ENCODE data around the gene ABLIM3. TPM values are rescaled to one million over a fixed set of nuclear protein-coding genes. Genes with fewer than 3 reads are reported as not detected.
"Not testable (repeated sequence)": the region's sequence is repeated elsewhere in the genome, so short reads cannot be mapped to it uniquely, and the experiment has no call there.

ABLIM3 gene
- polyA plus RNA-seq, 4 donors: 0.94 to 1.4 (median 1.2) TPM

- DNase-seq (ENCODE audit: low read depth in 4 of 4, low spot score in 2 of 4): no peak
Measured at GRCh38 chr5:149185067-149185466, 43.8 kb downstream of the ABLIM3 start.

DNA sequence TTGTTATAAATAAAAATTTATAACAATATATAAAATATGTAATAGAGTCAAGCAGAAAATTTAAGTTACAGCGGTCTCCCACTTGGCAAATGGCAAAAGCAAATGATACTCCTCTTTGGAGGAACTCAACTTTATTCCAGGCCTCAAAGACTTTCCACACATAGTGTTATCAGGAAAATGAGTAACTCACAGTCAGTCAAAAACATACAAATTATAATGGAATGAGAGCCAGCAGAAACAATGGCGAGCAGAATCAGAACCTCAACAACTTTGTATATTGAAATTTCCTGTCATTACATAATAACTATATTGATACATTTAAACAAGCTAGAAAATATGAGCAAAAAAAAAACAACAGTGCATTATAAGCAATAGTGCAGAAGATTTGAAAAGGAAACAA, 45.2 kb downstream of the ABLIM3 start:
- DNase-seq (ENCODE audit: low read depth in 4 of 4, low spot score in 2 of 4): no peak

GRCh38 chr5:149187617-149188016, 46.3 kb downstream of the ABLIM3 start:
- DNase-seq (ENCODE audit: low read depth in 4 of 4, low spot score in 2 of 4): not testable (repeated sequence)

- DNase-seq (ENCODE audit: low read depth in 4 of 4, low spot score in 2 of 4): no peak
Measured at GRCh38 chr5:149188383-149188782, 47.1 kb downstream of the ABLIM3 start.

GRCh38 chr5:149195337-149195887, 54.1 kb downstream of the ABLIM3 start:
- DNase-seq (ENCODE audit: low read depth in 4 of 4, low spot score in 2 of 4): no peak

DNA sequence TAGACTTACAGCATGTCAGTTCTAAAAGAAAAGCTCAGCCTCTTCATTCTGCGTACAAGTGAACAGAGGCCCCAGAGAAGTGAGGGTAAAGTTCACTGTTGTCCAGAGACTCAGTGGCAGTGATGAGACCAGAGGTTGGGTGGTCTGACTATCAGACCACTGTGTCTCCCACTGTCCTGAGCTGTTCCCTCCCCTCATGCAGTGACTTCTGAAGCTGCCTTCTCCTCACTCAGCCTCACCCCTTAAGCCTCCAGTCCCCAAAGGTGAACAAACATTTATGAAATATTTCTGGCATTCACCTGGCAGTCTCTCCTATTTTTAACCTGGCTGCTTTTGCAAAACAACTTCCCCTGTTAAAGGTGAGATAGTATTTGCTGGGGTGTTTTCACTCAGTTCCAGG, 54.7 kb downstream of the ABLIM3 start:
- no peak for DNase-seq (ENCODE audit: low read depth in 4 of 4, low spot score in 2 of 4)

- no peak for DNase-seq (ENCODE audit: low read depth in 4 of 4, low spot score in 2 of 4)
Measured at GRCh38 chr5:149198148-149198547, 56.9 kb downstream of the ABLIM3 start.

DNA sequence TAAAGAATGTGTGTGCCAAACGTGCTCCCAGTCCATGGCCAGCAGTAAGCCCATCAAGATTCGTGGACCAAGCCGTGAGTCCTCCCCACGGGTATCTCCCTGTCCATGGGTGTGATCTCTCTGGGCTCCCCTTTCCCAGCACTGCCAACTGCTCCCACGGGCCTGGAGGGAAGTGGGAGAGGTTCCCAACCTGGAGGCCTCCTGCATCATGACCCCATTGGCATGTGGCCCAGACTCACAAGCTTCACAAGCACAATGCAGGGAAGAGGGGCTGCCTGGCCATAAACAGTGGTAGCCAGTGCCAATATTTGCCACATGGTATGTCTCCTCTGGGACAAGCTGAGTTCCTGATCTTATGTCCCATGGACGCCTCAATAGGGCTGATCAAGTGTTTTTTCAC, 59.1 kb downstream of the ABLIM3 start:
- DNase-seq (ENCODE audit: low read depth in 4 of 4, low spot score in 2 of 4): no peak

DNA sequence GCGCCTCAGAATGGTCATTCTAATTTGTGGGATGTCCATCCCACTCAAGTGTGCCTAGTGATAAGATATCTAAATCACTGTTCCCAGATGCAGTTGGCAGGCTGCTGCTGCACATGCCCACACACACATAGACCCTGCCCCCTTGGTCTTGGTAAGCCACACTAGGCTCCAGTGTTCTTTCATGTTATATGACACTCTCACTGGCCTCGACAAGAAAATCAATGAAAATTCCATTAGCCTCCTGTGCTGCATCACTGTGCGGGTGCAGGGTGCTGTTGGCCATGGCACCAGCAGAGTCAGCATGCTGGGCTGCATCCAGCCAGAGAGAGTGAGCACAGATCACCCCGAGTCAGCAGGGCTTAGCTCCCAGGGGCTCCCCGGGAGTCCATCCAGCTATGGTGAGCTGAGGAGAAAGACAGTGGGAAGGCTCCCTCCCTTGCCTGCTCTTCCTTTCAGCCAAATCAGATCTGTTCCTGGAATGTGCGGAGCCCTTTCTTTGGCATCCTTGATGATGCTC, 59.9 kb downstream of the ABLIM3 start:
- DNase-seq (ENCODE audit: low read depth in 4 of 4, low spot score in 2 of 4): no peak

DNA sequence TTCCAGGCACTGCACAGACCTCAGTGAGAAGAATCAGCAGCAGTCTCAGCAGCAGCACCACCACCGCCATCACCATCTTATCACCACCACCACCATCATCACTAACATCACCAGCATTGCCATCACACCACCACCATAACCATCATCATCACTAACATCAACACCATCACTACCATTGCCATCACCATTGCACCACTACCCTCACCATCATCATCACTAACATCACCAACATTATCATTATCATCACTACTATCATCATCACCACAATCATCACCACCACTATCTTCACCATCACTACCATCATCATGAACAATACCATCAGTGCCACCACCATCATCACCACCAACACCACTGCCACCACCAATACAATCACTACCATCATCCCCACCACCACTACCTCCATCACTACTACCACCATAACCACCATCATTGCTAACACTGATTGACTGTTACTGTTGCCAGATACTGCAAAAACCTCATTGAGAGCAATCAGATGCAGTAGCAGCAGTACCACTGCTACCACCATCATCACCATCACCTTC, 61.7 kb downstream of the ABLIM3 start:
- DNase-seq (ENCODE audit: low read depth in 4 of 4, low spot score in 2 of 4): no peak

DNA sequence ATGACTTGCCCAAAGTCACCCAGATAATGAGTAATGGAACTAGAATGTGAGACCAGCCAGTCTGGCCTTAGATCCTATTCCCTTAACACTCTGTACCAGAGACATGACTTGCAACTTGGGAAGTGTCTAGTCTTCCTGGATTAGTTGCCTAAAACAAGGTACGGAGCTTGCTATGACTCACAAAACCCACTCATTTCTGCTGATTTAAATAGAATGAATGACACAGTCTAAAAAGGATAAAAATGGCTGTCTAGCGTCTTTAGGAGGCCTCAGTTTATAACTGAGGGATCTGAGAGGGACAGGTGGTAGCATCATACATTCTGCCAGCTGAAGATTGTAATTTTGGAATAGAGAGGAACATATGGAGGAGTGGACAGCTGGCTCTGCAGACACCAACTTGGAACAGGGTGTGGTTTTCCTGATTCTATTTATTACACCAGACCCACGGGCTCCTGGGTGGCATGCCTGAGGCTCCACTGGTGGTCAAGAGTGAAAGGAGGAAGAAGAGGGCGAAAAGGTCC, 62.7 kb downstream of the ABLIM3 start:
- no peak for DNase-seq (ENCODE audit: low read depth in 4 of 4, low spot score in 2 of 4)

DNA sequence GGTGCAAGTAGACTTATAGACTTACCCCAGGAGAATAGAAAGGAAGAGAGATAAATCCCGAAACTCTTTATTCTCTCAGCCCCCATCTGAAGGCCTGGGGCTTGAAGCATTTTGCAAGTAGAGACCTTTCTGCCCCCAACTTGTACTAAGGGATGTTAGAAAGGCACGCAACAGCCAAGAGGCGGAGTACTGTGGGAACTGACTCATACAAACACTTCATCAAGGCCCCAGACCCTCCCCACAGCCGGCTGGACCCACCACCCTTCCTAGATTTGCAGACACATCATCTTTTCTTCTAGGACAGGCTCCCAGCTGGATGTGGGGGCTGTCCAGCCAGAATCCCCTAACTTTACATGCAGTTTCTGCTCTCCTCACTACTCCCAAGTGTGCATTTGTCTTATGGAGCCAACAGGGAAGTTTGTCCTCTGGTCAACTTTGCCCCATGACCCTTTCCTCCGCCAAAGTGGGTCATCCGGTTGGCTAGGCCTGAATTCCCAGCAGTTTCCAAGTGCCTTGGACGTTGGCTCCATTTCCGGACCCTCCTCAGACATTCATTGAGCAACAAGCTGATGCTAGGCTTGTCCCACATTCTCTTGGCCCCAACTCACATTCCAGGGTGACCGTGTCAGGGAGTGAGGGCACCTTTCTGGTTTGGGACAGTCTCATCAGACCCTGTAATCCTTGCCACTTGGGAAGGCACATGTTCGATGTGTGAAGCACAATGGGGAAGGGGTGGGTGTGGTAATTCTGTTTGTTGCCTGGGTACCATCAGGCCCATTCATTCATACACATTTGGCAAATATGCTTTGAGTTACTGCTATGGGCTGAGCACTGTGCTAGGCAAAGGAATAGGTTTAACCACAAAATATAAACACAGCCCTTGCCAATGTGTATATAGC, 64.6 kb downstream of the ABLIM3 start:
- DNase-seq (ENCODE audit: low read depth in 4 of 4, low spot score in 2 of 4): no peak

DNA sequence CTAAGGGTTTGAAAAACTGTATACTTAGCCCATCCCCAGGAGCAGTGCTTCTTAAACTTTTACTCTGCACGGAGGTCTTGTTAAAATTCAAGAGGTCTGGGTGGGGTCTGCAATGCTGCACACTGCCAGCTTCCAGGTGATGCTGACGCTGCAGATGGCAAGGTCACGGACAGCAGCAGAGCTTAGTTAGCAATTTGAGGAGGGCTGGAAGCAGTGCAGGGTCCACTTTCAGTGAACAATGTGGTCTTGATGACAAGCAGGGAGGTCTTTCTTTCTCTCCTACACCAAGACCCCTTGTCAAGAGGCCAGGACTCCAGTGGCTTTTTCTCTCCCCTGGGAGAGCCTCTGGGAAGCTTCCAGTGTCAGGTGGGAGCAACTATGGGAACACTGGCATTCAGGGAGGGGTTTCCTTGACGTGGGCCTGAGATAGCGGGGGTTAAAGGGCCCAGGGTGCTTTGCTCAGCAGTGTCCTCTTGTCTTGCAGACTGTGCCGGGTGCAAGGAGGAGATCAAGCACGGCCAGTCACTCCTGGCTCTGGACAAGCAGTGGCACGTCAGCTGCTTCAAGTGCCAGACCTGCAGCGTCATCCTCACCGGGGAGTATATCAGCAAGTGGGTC, 65.3 kb downstream of the ABLIM3 start:
- DNase-seq (ENCODE audit: low read depth in 4 of 4, low spot score in 2 of 4): no peak

DNA sequence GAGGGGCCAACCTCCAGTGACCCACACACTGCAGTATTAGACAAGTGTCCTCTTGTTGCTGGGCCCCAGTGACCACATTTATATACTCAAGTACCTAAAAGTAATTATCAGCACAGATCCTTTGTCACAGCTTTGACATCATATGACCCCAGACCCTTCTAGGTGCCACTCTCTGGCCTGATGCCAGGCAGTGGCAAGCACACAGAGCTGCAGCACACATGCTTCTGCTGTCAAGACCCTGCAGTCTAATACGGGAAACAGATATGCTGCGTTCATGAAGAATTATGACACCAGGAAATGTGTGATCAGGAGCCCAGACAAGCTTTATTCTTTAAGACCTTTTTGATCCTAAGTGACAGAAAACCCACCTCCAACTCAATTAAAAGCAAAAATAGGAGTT, 66.5 kb downstream of the ABLIM3 start:
- no peak for DNase-seq (ENCODE audit: low read depth in 4 of 4, low spot score in 2 of 4)

DNA sequence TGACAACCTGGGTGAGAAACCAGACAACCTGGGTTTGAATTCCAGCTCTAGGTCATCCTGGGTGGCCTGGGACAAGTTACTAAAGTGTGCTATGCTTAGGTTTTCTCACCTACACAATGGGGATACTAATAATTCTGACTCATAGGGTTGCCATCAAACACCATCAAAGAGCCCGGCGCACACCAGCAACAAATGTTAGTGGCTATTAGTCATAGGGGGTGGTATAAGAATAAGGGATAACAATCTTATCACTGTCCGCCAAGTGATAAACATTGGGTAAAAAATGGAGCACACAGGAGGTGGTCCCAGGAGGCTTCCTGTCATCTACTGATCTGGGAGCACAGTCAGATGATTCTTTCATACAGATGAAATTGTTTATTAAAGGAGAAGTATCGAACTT, 68.9 kb downstream of the ABLIM3 start:
- DNase-seq (ENCODE audit: low read depth in 4 of 4, low spot score in 2 of 4): no peak

DNA sequence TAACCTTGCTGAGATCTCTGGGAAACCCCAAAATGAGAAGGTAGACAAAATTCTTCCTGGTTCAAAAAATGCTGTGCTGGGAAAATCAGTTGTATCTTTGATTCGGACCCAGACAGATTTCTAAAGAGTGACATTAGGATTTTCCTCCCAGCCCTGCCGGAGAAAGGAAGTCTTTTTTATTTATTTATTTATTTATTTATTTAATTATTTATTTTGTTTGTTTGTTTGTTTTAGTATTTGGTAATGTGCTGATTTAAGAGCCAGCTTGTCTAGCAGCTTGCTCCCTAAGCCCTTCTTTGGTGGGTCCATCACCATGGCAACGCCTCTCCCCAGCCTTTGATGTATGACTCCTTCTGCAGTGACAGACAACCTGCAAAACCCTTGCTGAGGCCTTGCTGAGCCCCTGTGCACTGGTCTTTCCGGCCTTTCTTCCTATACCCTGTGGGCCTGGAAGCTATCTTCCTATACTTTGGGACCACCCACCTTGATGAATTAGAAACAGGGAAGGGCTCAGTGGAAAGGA, 69.7 kb downstream of the ABLIM3 start:
- DNase-seq (ENCODE audit: low read depth in 4 of 4, low spot score in 2 of 4): no peak

- DNase-seq (ENCODE audit: low read depth in 4 of 4, low spot score in 2 of 4): no peak
Measured at GRCh38 chr5:149211566-149211965, 70.3 kb downstream of the ABLIM3 start.

GRCh38 chr5:149212198-149212951, 71.1 kb downstream of the ABLIM3 start:
- no peak for DNase-seq (ENCODE audit: low read depth in 4 of 4, low spot score in 2 of 4)

DNA sequence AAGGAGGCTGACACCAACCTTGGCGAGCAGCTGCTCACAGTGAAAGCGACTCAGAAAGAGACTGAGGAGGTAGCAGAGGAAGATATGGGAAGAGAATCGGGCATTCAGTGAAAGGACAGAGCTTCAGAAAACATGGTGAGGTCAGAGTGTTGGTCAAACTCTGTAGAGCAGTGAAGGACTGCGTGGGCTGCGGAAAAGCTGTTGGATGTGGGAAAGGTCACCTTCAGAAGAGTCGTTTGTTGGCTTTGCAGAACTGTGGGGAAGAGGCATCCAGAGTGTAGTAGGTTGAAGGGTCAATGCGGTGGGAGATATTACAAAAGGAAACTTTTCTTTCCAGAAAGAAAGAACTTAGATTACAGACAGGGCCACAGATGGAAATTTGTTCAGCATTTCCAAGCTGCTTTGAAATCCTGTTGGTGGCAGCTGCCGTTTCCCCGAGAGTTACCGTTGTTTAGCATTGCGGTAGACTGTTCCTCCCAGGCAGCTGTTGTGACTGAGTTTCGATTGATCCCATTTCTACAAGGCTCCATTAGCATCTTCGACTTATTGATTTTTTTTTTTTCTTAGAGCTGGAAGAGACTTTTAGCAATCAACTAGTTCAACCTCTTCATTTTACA, 72.1 kb downstream of the ABLIM3 start:
- DNase-seq (ENCODE audit: low read depth in 4 of 4, low spot score in 2 of 4): no peak

Measured in left renal cortex interstitium (tissue), 4 donors.